Measurements from ENCODE around the gene ZNRF2.

ZNRF2 gene

GRCh38 chr7:30321882-30322192 is 37.4 kb downstream of the ZNRF2 start:
- TF ChIP-seq CTCF (conservative IDR thresholded peaks at IDR 0.05; ENCODE audit: low read depth, low read length) = no peak
- no peak overlapping the region for H3K4me3 ChIP-seq (ENCODE audit: low read length)
- DNase-seq (ENCODE audit: low read depth) = no peak

- no peak for DNase-seq (ENCODE audit: low read depth)
These were observed 38.0 kb downstream of the ZNRF2 start for GRCh38 chr7:30322271-30323005.

GRCh38 chr7:30323006-30323355 is 38.6 kb downstream of the ZNRF2 start:
- DNase-seq (ENCODE audit: low read depth) = no peak
- no peak overlapping the region for H3K4me3 ChIP-seq (ENCODE audit: low read length)
- no peak for TF ChIP-seq CTCF (conservative IDR thresholded peaks at IDR 0.05; ENCODE audit: low read depth, low read length)

More at GRCh38 chr7:30322271-30323005, 38.0 kb downstream of the ZNRF2 start:
- no peak for TF ChIP-seq CTCF (conservative IDR thresholded peaks at IDR 0.05; ENCODE audit: low read depth, low read length)
- no peak overlapping the region for H3K4me3 ChIP-seq (ENCODE audit: low read length)

- H3K4me3 ChIP-seq (ENCODE audit: low read length) = no peak overlapping the region
- no peak for TF ChIP-seq CTCF (conservative IDR thresholded peaks at IDR 0.05; ENCODE audit: low read depth, low read length)
- DNase-seq (ENCODE audit: low read depth) = no peak
These were observed 43.4 kb downstream of the ZNRF2 start for GRCh38 chr7:30327813-30328212.

- DNase-seq (ENCODE audit: low read depth) = no peak
- no peak for TF ChIP-seq CTCF (conservative IDR thresholded peaks at IDR 0.05; ENCODE audit: low read depth, low read length)
- no peak overlapping the region for H3K4me3 ChIP-seq (ENCODE audit: low read length)
These were observed 44.0 kb downstream of the ZNRF2 start for GRCh38 chr7:30328381-30328780.

GRCh38 chr7:30329716-30330115 is 45.3 kb downstream of the ZNRF2 start:
- DNase-seq (ENCODE audit: low read depth) = no peak
- no peak overlapping the region for H3K4me3 ChIP-seq (ENCODE audit: low read length)
- no peak for TF ChIP-seq CTCF (conservative IDR thresholded peaks at IDR 0.05; ENCODE audit: low read depth, low read length)

Data from retinal pigment epithelial cell (primary cell).